ENCODE results near the gene SHKBP1.
"Not testable (repeated sequence)": the region's sequence is repeated elsewhere in the genome, so short reads cannot be mapped to it uniquely, and the experiment has no call there.

SHKBP1 gene

DNA sequence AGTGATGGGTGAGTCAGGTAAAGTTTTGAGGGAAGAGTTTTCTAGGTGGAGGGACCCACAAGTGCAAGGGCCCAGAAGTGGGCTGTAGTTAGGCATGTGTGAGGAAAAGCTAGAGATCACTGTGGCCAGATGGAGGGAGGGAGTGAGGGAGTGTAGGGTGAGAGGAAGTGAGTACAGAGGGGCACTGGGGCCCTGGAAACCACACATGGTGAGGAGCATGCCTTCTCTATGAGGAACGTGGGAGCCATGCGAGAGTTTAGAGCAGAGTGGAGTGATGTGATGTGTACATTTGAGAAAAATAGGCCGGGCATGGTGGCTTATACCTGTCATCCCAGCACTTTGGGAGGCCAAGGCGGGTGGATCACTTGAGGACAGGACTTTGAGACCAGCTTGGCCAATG lies 14.7 kb upstream of the SHKBP1 start:
- TF ChIP-seq, protein P1, sequence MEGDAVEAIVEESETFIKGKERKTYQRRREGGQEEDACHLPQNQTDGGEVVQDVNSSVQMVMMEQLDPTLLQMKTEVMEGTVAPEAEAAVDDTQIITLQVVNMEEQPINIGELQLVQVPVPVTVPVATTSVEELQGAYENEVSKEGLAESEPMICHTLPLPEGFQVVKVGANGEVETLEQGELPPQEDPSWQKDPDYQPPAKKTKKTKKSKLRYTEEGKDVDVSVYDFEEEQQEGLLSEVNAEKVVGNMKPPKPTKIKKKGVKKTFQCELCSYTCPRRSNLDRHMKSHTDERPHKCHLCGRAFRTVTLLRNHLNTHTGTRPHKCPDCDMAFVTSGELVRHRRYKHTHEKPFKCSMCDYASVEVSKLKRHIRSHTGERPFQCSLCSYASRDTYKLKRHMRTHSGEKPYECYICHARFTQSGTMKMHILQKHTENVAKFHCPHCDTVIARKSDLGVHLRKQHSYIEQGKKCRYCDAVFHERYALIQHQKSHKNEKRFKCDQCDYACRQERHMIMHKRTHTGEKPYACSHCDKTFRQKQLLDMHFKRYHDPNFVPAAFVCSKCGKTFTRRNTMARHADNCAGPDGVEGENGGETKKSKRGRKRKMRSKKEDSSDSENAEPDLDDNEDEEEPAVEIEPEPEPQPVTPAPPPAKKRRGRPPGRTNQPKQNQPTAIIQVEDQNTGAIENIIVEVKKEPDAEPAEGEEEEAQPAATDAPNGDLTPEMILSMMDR (IDR thresholded peaks at IDR 0.05; ENCODE audit: low read depth, low read length), result no peak
- H3K27me3 ChIP-seq, result no peaks in the 10 kb centered on the region
- DNase-seq, result no peak

DNA sequence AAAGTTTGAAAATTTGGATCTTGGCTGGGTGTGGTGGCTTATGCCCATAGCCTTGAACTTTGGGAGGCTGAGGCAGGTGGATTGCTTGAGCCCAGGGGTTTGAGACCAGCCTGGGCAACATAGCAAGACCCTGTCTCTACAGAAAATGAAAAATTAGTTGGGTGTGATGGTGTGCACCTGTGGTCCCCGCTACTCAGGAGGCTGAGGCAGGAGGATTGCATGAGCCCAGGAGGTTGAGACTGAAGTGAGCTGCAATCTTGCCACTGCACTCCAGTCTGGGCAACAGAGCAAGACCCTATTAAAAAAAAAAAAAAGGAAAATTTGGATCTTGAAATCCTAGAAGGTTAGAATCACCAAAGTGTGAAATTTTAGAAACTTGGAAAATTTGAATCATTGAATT lies 12.1 kb upstream of the SHKBP1 start:
- peaks cover 16% of the 10 kb centered on the region for H3K27me3 ChIP-seq
- not testable (repeated sequence) for DNase-seq; H3K4me1 ChIP-seq; H3K36me3 ChIP-seq; H3K9me3 ChIP-seq; H3K4me3 ChIP-seq (ENCODE audit: low read depth, low read length)

More for the DNA sequence above, 14.7 kb upstream of the SHKBP1 start:
- Histone ChIP-seq H3K9me3 (no peaks in the 10 kb centered on the region), H3K36me3 (no peaks in the 10 kb centered on the region; the same call in 1 of the 2 replicates), H3K4me3 (ENCODE audit: low read depth, low read length) (no peak overlapping the region), H3K4me1 (no peaks in the 10 kb centered on the region; the same call in 1 of the 2 replicates)

DNA sequence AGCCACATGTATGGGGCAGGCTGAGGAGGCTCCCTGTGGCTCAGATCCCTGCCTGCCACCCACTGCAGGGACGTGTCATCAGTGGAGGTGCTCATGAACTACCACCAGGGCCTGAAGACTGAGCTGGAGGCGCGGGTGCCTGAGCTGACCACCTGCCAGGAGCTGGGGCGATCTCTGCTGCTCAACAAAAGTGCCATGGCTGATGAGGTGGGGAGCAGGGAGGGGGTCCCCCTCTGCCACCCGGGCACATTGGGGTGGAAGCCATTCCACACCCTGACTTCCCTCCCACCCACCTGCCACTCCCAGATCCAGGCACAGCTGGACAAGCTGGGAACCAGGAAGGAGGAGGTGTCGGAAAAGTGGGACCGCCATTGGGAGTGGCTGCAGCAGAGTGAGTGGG lies 11.3 kb upstream of the SHKBP1 start:
- no peak for DNase-seq
- H3K9me3 ChIP-seq, result no peaks in the 10 kb centered on the region
- H3K4me1 ChIP-seq, result peaks cover 4% of the 10 kb centered on the region
- H3K27me3 ChIP-seq, result peaks cover 16% of the 10 kb centered on the region
- TF ChIP-seq, protein P1 (IDR thresholded peaks at IDR 0.05; ENCODE audit: low read depth, low read length), result no peak
- H3K4me3 ChIP-seq (ENCODE audit: low read depth, low read length), result no peak overlapping the region
- H3K36me3 ChIP-seq, result no peaks in the 10 kb centered on the region; the same call in 1 of the 2 replicates

DNA sequence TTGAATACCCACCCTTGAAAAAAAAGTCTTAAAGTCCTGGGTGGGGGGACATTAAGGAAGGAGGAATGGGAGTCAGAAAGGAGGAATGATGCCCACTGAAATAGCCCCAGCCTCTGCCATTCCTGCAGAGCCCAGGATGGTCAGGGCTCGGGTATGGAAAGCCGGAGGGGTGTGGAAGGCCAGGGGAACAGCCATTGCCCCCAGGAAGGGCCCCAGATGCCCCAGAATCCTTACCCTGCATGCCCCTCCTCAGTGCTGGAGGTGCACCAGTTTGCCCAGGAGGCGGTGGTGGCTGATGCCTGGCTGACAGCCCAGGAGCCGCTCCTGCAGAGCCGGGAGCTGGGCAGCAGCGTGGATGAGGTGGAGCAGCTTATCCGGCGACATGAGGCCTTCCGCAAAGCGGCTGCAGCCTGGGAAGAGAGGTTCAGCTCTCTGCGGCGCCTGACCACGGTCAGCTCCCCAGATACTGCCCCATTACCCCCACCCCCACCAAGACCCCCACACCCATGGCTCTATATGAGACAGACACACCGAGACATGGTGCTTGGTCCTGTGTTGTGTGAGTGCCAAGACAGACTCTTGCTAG lies 10.7 kb upstream of the SHKBP1 start:
- DNase-seq, result peak; percentile 39
- Histone ChIP-seq H3K27me3 (peaks cover 16% of the 10 kb centered on the region), H3K4me3 (ENCODE audit: low read depth, low read length) (no peak overlapping the region), H3K9me3 (no peaks in the 10 kb centered on the region), H3K4me1 (peaks cover 5% of the 10 kb centered on the region), H3K36me3 (no peaks in the 10 kb centered on the region)
- TF ChIP-seq, protein P1 (IDR thresholded peaks at IDR 0.05; ENCODE audit: low read depth, low read length), result no peak

DNA sequence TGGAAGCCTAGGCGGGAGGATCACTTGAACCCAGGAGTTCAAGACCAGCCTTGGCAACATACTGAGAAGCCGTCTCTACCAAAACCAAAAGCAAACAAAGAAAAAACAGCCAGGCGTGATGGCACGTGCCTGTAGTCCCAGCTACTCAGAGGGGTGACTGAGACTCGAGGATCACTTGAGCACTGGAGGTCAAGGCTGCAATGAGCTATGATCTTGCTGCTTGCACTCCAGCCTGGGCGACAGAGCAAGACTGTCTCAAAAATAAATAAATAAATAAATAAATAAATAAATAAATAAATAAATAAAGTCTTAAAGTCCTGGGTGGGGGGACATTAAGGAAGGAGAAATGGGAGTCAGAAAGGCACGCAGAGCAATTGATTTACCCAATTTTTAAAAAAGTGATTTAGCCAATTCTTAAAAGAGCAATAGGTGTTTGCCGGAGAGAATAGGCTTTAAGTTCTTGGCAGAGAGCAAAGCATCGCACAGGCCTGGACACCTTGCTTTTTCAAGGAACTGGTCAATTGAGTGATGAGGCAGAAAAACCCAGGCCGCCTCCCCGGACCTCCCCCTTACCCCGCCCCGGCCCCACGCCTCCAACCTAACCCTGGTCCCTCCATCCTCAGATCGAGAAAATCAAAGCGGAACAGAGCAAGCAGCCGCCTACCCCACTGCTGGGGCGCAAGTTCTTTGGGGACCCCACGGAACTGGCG lies 9.5 kb upstream of the SHKBP1 start:
- no peak for DNase-seq
- Histone ChIP-seq H3K27me3 (peaks cover 16% of the 10 kb centered on the region), H3K9me3 (no peaks in the 10 kb centered on the region), H3K4me3 (ENCODE audit: low read depth, low read length) (no peak overlapping the region), H3K4me1 (peaks cover 7% of the 10 kb centered on the region), H3K36me3 (no peaks in the 10 kb centered on the region)
- TF ChIP-seq, protein P1 (IDR thresholded peaks at IDR 0.05; ENCODE audit: low read depth, low read length), result no peak

DNA sequence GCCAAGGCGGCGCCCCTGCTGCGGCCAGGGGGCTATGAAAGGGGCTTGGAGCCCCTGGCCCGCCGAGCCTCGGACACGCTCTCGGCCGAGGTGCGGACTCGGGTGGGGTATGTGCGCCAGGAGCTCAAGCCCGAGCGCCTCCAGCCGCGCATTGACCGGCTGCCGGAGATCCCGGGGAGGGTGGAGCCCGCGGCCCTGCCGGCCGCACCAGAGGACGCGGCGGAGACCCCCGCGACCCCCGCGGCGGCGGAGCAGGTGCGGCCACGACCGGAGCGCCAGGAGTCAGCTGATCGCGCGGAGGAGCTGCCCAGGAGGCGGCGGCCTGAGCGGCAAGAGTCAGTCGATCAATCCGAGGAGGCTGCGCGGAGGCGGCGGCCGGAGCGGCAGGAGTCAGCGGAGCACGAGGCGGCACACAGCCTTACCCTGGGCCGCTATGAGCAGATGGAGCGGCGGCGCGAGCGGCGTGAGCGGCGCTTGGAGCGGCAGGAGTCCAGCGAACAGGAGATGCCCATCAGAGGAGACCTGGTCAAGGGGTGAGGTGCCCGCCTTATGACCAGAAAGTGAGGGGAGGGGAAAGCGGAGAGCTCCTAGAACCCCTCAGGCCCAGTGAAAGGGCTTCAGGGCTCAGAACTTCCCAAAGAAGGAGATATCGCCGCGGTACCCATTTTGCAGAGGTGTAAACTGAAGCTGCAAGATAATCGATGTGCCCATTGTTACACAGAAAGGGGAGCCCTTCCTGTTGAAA lies 8.8 kb upstream of the SHKBP1 start:
- H3K36me3 ChIP-seq, result no peaks in the 10 kb centered on the region
- H3K4me3 ChIP-seq (ENCODE audit: low read depth, low read length), result no peak overlapping the region
- peaks cover 7% of the 10 kb centered on the region for H3K4me1 ChIP-seq
- H3K27me3 ChIP-seq, result peaks cover 16% of the 10 kb centered on the region
- TF ChIP-seq, protein P1 (IDR thresholded peaks at IDR 0.05; ENCODE audit: low read depth, low read length), result no peak
- no peaks in the 10 kb centered on the region for H3K9me3 ChIP-seq
- DNase-seq, result no peak

Data from BE2C (cell line).